Left ventricle myocardium inferior (tissue), 1 donor: ENCODE results near the gene CDK13. TPM values are rescaled to one million over a fixed set of nuclear protein-coding genes. Genes with fewer than 3 reads are reported as not detected.

ENCODE experiments used
- DNase-seq: peaks from one replicate; pipeline ENCODE4 v3.0.0-alpha.2; 2020
- H3K27ac ChIP-seq: fragments of 200-600 bp; replicated peaks from 2 replicates; pipeline ENCODE4 v1.8.0; 2021
- H3K27me3 ChIP-seq: fragments of 200-600 bp; 2 replicates; pipeline ENCODE4 v1.8.0; 2021; ENCODE audit warnings: low read depth
- H3K36me3 ChIP-seq: fragments of 200-600 bp; 2 replicates; pipeline ENCODE4 v1.8.0; 2021
- H3K4me1 ChIP-seq: fragments of 200-600 bp; 2 replicates; pipeline ENCODE4 v1.8.0; 2021
- H3K4me3 ChIP-seq: fragments of 200-600 bp; 2 replicates; pipeline ENCODE4 v1.8.0; 2021; ENCODE audit warnings: mild to moderate bottlenecking, moderate library complexity
- H3K9me3 ChIP-seq: fragments of 200-600 bp; replicated peaks from 2 replicates; pipeline ENCODE4 v1.8.0; 2021
- intact Hi-C: fragments of 100-400 bp; cut with micrococcal nuclease; formaldehyde crosslinking; loops from one replicate; pipeline ENCODE4 v1.11.0; 2022
- total RNA-seq: library from RNA; stranded (reverse); fragmentation: NEBNext Ultra II Directional; extraction: Animal tissue kit (Norgen Biotek cat#: 25700); gene quantifications from one replicate; pipeline ENCODE4 v1.2.1, GENCODE V29; 2021
- TF ChIP-seq, protein P1 (sequence below): fragments of 200-600 bp; IDR thresholded peaks from 2 replicates; pipeline ENCODE4 v1.8.0; 2021; ENCODE audit warnings: antibody characterized with exemption, mild to moderate bottlenecking, borderline replicate concordance
- donor health status: DM: no; HTN: yes; CAD: no; lungs with severe emphysema.

The CDK13 gene
- total RNA-seq, 1 donor from 2014 or later, result 22.7 TPM

DNA sequence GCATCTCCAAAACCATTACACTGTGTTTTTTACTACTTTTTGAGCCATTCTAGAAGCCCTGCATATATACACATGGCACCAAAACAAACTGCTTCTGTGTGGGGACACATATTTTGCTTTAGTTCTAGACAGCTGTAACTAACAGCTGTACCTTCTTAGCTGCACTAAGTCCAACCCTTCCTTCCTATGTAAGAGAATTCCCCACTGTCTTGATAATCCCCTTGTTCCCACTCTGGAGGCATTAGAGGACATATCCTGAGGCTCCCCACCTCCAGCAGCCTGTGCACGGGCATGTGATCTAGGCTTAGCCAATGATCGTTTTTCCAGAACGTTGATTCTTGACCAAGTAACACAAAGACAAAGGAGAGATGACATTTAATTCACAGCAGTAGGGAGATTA lies 13.3 kb upstream of the CDK13 start:
- TF ChIP-seq, protein P1, sequence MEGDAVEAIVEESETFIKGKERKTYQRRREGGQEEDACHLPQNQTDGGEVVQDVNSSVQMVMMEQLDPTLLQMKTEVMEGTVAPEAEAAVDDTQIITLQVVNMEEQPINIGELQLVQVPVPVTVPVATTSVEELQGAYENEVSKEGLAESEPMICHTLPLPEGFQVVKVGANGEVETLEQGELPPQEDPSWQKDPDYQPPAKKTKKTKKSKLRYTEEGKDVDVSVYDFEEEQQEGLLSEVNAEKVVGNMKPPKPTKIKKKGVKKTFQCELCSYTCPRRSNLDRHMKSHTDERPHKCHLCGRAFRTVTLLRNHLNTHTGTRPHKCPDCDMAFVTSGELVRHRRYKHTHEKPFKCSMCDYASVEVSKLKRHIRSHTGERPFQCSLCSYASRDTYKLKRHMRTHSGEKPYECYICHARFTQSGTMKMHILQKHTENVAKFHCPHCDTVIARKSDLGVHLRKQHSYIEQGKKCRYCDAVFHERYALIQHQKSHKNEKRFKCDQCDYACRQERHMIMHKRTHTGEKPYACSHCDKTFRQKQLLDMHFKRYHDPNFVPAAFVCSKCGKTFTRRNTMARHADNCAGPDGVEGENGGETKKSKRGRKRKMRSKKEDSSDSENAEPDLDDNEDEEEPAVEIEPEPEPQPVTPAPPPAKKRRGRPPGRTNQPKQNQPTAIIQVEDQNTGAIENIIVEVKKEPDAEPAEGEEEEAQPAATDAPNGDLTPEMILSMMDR, result no peak
- Histone ChIP-seq H3K27me3 (no peaks in the 10 kb centered on the region), H3K36me3 (no peaks in the 10 kb centered on the region), H3K27ac (no peak overlapping the region), H3K4me1 (no peaks in the 10 kb centered on the region), H3K4me3 (no peak overlapping the region), H3K9me3 (no peaks in the 10 kb centered on the region)
- intact Hi-C loops, result no loop called here
- no peak for DNase-seq

DNA sequence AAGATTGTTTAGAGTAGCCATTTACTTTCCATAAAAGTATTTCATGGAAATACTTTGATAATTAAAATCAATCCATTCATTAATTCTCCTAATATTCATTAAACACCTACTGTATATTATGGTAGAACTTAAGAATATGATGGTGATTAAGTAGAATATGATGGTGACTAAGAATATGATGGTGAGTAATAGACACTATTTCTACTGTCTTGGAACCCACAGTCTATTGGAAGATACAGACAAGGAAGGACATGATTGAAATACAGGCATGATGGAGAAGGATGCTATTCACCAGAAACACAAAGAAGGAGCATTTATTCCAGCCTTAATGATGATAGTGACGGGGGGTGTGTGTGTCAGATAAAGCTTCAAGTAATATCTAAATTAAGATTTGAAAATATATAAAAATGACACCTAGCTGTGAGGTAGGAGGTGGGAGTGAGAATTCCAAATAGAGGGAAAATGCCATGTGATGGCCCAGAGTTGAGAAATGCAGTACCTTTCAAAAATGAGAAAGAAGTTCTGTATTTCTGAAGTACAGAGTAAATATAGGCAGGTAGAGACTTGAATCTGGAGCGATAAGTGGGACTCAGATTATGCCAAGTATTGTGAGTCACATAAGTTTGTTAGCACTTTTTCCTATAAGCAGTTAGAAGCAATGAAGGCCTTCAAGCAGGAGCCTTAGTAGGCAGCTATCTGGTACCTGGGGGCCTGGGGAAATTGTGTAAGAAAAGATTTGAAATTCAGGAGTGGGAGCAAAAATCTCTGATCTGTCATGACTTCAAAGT lies 12.5 kb upstream of the CDK13 start:
- H3K4me1 ChIP-seq, result no peaks in the 10 kb centered on the region
- H3K27ac ChIP-seq, result no peak overlapping the region
- DNase-seq, result no peak
- H3K27me3 ChIP-seq, result no peaks in the 10 kb centered on the region
- intact Hi-C loops, result no loop called here
- no peaks in the 10 kb centered on the region for H3K36me3 ChIP-seq
- no peaks in the 10 kb centered on the region for H3K9me3 ChIP-seq
- TF ChIP-seq, protein P1, result no peak
- H3K4me3 ChIP-seq, result no peak overlapping the region

DNA sequence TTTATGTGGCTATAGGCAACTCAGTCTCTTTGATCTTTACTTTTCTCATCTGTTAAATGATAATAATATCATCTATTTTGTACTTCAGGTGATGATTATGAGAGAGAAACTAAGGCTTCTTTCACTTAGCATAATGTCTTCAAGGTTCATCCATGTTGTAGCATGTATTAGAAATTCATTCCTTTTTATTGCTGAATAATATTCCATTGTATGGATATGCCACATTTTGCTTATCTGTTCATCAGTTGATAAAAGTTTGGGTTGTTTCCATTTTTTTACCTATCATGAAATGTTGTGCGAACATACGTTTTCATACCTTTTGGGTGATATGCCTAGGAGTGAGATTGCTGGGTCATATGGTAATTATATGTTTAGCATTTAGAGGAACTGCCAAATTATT lies 7.2 kb upstream of the CDK13 start:
- intact Hi-C loops, result no loop called here
- H3K36me3 ChIP-seq, result no peaks in the 10 kb centered on the region

DNA sequence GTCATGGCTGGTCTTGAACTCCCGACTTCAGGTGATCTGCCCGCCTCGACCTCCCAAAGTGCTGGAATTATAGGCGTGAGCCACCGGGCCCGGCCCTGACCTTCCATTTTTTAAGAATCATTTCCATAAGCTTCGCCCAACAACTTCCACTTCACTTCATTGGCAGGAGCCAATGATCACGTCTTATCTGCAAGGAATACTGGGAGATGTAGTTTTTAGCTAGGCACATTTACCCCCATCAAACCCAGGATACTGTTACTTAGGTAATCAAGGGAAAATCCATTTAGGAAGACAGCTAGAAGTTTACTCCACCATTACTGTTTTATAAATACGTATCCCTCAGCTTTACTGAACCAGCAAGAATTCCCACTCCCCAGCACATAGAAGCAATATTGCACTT lies 3.4 kb upstream of the CDK13 start:
- intact Hi-C loops, result no loop called here
- Histone ChIP-seq H3K27ac (no peak overlapping the region), H3K4me3 (no peak overlapping the region), H3K9me3 (no peaks in the 10 kb centered on the region), H3K27me3 (no peaks in the 10 kb centered on the region), H3K4me1 (peaks cover 27% of the 10 kb centered on the region), H3K36me3 (no peaks in the 10 kb centered on the region)
- TF ChIP-seq, protein P1, result no peak
- no peak for DNase-seq

More for the DNA sequence above, 7.2 kb upstream of the CDK13 start:
- Histone ChIP-seq H3K27me3 (no peaks in the 10 kb centered on the region), H3K4me1 (peaks cover under 1% of the 10 kb centered on the region), H3K27ac (no peak overlapping the region), H3K4me3 (no peak overlapping the region), H3K9me3 (no peaks in the 10 kb centered on the region)
- TF ChIP-seq, protein P1, result no peak
- no peak for DNase-seq

DNA sequence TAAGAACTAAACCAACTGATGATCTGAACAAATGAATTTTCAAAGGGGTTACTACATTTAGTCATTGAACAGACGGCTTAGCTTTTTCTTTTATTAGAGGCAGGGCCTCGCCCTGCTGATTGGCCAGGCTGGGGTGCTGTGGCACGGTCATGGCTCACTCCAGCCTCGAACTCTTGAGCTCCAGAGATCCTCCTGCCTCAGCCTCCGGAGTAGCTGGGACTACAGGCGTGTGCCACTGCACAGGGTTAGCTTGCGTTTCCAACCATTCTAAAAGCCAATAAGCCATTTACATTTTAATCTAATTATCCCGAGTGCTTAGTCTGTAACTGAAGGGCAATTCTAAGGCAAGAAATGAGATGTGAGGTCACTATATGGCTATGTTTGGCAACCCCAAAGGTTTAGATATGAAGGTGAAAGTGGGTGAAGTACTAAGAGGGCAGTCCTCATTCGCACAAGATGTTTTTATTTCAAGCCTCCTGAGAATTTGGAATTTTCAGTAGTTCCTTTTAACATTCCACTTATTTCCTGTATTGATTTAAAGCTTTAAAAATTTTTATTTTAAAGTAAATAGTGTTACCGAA lies 1.6 kb upstream of the CDK13 start:
- no peak for DNase-seq
- Histone ChIP-seq H3K4me1 (peaks cover 45% of the 10 kb centered on the region), H3K27ac (peak overlapping the region; percentile 98), H3K4me3 (peak overlapping the region; percentile 92), H3K9me3 (no peaks in the 10 kb centered on the region), H3K36me3 (no peaks in the 10 kb centered on the region), H3K27me3 (no peaks in the 10 kb centered on the region)
- intact Hi-C loops, result no loop called here
- TF ChIP-seq, protein P1, result no peak
